Ectodermal cell (in vitro differentiated cells): ENCODE results near the gene NANOS3.

Experiments
- H3K27ac ChIP-seq: 2 replicates; pipeline ENCODE4 v1.7.0; 2013; ENCODE audit warnings: mild to moderate bottlenecking, low read depth, low read length; ENCODE audit not compliant: insufficient read depth, poor library complexity, severe bottlenecking
- H3K27me3 ChIP-seq: 2 replicates; pipeline ENCODE4 v1.7.0; 2013; ENCODE audit warnings: mild to moderate bottlenecking, low read length; ENCODE audit not compliant: insufficient read depth, control insufficient read depth, poor library complexity, severe bottlenecking
- H3K36me3 ChIP-seq: one replicate; pipeline ENCODE4 v1.7.0; 2013; ENCODE audit warnings: low read length; ENCODE audit not compliant: control insufficient read depth, insufficient read depth
- H3K4me1 ChIP-seq: one replicate; pipeline ENCODE4 v1.7.0; 2013; ENCODE audit warnings: low read length; ENCODE audit not compliant: control insufficient read depth, insufficient read depth
- H3K4me3 ChIP-seq: 2 replicates; pipeline ENCODE4 v1.7.0; 2013; ENCODE audit warnings: low read depth, low read length, control low read depth; ENCODE audit not compliant: insufficient read depth
- H3K9me3 ChIP-seq: 2 replicates; pipeline ENCODE4 v1.7.0; 2013; ENCODE audit warnings: mild to moderate bottlenecking, low read length, moderate library complexity; ENCODE audit not compliant: control insufficient read depth
- WGBS, 2 experiments: methylation state at CpG; one replicate each; pipeline ENCODE4 v1.1.7; 2013; ENCODE audit warnings: missing lambda C conversion rate in 2 of 2; 5-methylcytosine and 5-hydroxymethylcytosine counted together

The NANOS3 gene

DNA sequence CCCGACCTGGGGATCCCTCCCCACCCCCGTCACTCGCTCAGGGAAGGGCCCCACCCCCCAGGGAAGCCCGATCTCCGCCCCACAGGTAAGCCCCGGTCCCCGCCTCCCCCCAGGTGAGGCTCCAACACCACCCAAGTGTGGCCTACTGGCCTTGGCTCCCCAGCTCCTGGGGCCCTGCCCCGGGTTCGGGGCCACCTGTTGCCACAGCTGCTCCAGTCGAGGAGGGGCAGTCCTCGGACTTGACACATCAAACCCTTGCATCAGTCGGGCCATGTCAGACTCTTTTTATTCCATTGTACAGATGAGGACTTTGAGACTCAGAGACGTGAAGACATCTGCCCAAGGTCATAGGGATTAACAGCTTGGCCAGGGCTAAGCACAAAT, 29.6 kb downstream of the NANOS3 start:
- WGBS, 2 experiments = 17 to 20% methylated on average over 13 of the region's 13 CpGs
- no peak overlapping the region for H3K27ac ChIP-seq

DNA sequence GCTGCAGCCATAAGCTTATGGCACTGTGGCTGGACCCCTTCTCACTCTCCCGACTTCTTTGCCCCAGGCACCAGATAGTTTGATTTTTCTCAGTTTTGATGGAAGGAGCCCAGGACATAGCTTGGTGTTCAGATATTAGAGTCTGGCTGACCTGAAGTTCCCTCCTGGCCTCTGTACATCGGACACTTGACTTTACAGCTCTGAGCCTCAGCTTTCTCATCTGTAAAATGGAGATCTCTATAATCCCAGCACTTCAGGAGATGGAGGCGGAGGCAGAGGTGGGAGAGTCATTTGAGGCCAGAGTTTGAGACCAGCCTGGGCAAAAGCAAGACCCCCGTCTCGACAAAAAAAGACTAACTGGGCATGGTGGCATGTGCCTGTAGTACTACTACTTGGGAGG, 30.0 kb downstream of the NANOS3 start:
- peak overlapping the region; percentile 72 for H3K4me3 ChIP-seq
- H3K27ac ChIP-seq = no peak overlapping the region
- H3K27me3 ChIP-seq = peaks cover 9% of the 10 kb centered on the region
- 94 to 96% methylated on average over 5 of the region's 5 CpGs for WGBS, 2 experiments
- H3K4me1 ChIP-seq = no peaks in the 10 kb centered on the region
- H3K36me3 ChIP-seq = no peaks in the 10 kb centered on the region
- no peaks in the 10 kb centered on the region for H3K9me3 ChIP-seq

More for the DNA sequence above, 29.6 kb downstream of the NANOS3 start:
- H3K4me1 ChIP-seq = no peaks in the 10 kb centered on the region
- no peaks in the 10 kb centered on the region for H3K9me3 ChIP-seq
- H3K36me3 ChIP-seq = no peaks in the 10 kb centered on the region
- H3K27me3 ChIP-seq = peaks cover 9% of the 10 kb centered on the region
- peak overlapping the region; percentile 72 for H3K4me3 ChIP-seq

DNA sequence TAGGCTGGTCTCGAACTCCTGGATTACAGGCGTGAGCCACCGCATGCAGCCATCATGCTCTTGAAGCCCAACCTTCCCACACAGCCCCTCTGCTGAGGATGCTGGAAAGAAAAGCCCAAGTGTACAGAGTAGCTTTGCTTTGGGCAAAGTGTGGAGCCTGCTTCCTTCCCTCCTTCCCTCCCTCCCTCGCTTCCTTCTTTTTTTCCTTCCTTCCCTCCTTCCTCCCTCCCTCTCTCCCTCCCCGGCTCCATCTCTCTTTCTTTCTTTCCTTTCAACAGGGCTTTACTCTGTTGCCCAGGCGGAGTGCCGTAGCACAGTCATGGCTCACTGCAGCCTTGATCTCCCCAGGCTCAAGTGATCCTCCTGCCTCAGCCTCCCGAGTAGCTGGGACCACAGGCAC, 31.7 kb downstream of the NANOS3 start:
- H3K9me3 ChIP-seq = no peaks in the 10 kb centered on the region
- no peaks in the 10 kb centered on the region for H3K4me1 ChIP-seq
- 88 to 93% methylated on average over 8 of the region's 8 CpGs for WGBS, 2 experiments
- no peak overlapping the region for H3K4me3 ChIP-seq
- peaks cover 9% of the 10 kb centered on the region for H3K27me3 ChIP-seq
- no peak overlapping the region for H3K27ac ChIP-seq
- peaks cover 3% of the 10 kb centered on the region for H3K36me3 ChIP-seq

DNA sequence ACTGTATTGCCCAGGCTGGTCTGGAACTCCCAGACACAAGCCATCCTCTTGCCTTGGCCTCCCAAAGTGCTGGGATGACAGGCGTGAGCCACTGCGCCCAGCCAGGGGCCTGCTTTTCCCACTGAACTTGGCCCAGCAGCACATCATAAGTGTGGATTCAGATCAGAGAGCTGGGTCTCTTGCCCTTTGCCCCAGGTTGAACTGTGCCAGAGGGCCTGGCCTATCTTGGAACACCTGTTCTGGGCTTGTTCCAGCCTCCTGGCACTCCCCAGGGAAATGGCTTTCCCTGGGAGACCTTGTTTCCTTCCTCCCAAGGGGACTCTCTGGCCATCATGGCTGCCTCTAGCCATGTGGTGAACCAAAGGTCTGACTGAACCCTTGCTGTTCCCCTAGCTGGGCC, 32.5 kb downstream of the NANOS3 start:
- peaks cover 3% of the 10 kb centered on the region for H3K36me3 ChIP-seq
- H3K4me1 ChIP-seq = no peaks in the 10 kb centered on the region
- WGBS, 2 experiments = 94 to 96% methylated on average over 2 of the region's 2 CpGs
- H3K4me3 ChIP-seq = no peak overlapping the region
- no peaks in the 10 kb centered on the region for H3K9me3 ChIP-seq
- H3K27ac ChIP-seq = no peak overlapping the region
- peaks cover 9% of the 10 kb centered on the region for H3K27me3 ChIP-seq

DNA sequence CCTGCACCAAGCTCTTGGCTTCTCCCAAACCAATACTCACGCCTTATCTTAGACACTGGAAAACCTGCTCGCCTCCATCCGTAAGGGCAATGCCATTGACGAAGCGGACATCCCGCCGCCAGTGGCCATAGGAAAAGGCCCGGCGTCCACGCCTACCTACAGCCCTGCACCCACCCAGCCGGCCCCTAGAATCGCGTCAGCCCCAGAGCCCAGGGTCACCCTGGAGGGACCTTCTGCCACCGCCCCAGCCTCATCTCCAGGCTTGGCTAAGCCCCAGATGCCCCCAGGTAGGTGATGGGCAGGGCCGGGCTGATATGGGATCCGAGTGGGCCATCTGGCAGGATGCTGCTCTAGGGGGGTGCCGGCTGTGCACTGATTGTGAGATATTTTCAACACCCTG, 36.4 kb downstream of the NANOS3 start:
- no peaks in the 10 kb centered on the region for H3K4me1 ChIP-seq
- peaks cover 18% of the 10 kb centered on the region for H3K36me3 ChIP-seq
- no peak overlapping the region for H3K4me3 ChIP-seq
- no peak overlapping the region for H3K27ac ChIP-seq
- H3K9me3 ChIP-seq = no peaks in the 10 kb centered on the region
- no peaks in the 10 kb centered on the region for H3K27me3 ChIP-seq
- WGBS, 2 experiments = 95% methylated on average over 17 of the region's 17 CpGs

DNA sequence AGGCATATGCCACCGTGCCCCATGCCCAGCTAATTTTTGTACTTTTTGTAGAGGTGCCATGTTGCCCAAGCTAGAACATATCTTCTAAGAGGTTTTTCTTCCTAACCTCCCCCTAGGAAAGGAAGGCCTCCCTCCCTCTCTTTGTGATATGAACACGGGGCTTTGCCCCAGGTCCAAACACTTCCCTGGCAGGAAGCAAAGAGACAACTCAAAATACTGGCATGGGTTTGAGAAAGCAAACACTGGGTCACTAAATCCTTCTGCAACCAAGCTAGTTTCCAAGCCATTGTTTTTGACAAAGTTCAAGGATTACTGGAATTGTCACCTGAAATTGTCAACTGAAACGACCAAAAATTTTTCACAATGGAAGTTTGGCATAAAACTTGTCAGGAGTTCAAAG, 37.8 kb downstream of the NANOS3 start:
- no peaks in the 10 kb centered on the region for H3K27me3 ChIP-seq
- H3K9me3 ChIP-seq = no peaks in the 10 kb centered on the region
- H3K27ac ChIP-seq = no peak overlapping the region
- peaks cover 24% of the 10 kb centered on the region for H3K36me3 ChIP-seq
- WGBS, 2 experiments = 93 to 95% methylated on average over 3 of the region's 3 CpGs
- H3K4me1 ChIP-seq = no peaks in the 10 kb centered on the region
- H3K4me3 ChIP-seq = no peak overlapping the region

DNA sequence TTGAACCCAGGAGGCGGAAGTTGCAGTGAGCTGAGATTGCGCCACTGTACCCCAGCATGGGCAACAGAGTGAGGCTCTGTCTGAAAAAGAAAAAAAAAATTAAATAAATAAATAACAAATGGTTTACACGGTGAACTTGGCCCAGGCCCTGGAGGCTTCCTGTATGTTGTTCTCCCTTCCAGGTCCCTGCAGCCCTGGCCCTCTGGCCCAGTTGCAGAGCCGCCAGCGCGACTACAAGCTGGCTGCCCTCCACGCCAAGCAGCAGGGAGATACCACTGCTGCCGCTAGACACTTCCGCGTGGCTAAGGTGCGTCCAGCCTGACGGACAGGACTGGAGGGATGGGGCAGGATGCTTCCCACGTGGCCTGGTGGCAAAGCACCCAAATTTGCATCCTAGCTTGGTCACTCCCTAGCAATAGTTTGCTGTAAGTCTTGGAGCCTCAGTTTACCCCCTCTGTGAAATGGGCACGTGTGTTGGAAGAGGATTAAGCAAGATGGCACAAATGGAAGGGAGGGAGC, 41.0 kb downstream of the NANOS3 start:
- no peaks in the 10 kb centered on the region for H3K27me3 ChIP-seq
- H3K36me3 ChIP-seq = peaks cover 44% of the 10 kb centered on the region
- H3K27ac ChIP-seq = no peak overlapping the region
- no peak overlapping the region for H3K4me3 ChIP-seq
- no peaks in the 10 kb centered on the region for H3K4me1 ChIP-seq
- peaks cover 5% of the 10 kb centered on the region for H3K9me3 ChIP-seq
- WGBS, 2 experiments = 94 to 96% methylated on average over 14 of the region's 14 CpGs

DNA sequence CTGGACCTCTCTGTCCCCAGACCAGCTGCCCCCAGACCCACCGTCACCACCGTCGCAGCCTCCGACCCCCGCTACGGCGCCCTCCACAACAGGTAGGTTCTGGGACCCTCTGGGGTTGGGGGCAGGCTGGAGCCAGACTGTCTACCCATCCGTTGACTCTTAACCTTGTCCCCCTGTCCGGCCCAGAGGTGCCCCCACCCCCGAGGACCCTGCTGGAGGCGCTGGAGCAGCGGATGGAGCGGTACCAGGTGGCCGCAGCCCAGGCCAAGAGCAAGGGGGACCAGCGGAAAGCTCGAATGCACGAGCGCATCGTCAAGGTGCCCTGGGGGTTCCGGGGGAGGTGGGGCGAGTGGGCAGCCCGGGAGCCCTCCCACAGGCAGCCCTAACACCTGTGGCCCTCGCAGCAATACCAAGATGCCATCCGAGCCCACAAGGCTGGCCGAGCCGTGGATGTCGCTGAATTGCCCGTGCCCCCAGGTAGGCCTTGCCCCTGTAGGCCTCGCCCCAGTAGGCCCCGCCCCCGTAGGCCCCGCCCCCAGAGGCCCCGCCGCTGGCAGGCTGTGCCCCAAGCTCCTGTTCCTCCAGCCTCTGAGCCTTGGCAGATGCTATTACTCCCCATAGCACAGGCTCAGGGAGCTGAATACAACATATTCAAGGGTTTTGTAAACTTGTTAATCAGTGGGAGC, 41.9 kb downstream of the NANOS3 start:
- no peaks in the 10 kb centered on the region for H3K27me3 ChIP-seq
- 90 to 91% methylated on average over 34 of the region's 34 CpGs for WGBS, 2 experiments
- peaks cover 41% of the 10 kb centered on the region for H3K36me3 ChIP-seq
- no peaks in the 10 kb centered on the region for H3K4me1 ChIP-seq
- H3K27ac ChIP-seq = no peak overlapping the region
- peaks cover 5% of the 10 kb centered on the region for H3K9me3 ChIP-seq
- H3K4me3 ChIP-seq = no peak overlapping the region

DNA sequence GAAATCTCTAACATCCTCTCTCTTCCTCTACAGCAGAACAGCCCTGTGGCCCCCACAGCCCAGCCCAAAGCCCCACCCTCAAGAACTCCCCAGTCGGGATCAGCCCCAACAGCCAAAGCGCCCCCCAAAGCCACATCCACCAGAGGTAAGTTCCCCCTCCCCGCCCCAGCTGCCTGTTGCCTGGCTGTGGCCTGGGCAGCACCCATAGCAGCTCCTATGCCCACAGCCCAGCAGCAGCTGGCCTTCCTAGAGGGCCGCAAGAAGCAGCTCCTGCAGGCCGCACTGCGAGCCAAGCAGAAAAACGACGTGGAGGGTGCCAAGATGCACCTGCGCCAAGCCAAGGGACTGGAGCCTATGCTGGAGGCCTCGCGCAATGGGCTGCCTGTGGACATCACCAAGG, 43.6 kb downstream of the NANOS3 start:
- H3K4me1 ChIP-seq = no peaks in the 10 kb centered on the region
- WGBS, 2 experiments = 96 to 98% methylated on average over 11 of the region's 11 CpGs
- peaks cover 32% of the 10 kb centered on the region for H3K36me3 ChIP-seq
- H3K4me3 ChIP-seq = no peak overlapping the region
- peaks cover 5% of the 10 kb centered on the region for H3K9me3 ChIP-seq
- no peaks in the 10 kb centered on the region for H3K27me3 ChIP-seq
- no peak overlapping the region for H3K27ac ChIP-seq

DNA sequence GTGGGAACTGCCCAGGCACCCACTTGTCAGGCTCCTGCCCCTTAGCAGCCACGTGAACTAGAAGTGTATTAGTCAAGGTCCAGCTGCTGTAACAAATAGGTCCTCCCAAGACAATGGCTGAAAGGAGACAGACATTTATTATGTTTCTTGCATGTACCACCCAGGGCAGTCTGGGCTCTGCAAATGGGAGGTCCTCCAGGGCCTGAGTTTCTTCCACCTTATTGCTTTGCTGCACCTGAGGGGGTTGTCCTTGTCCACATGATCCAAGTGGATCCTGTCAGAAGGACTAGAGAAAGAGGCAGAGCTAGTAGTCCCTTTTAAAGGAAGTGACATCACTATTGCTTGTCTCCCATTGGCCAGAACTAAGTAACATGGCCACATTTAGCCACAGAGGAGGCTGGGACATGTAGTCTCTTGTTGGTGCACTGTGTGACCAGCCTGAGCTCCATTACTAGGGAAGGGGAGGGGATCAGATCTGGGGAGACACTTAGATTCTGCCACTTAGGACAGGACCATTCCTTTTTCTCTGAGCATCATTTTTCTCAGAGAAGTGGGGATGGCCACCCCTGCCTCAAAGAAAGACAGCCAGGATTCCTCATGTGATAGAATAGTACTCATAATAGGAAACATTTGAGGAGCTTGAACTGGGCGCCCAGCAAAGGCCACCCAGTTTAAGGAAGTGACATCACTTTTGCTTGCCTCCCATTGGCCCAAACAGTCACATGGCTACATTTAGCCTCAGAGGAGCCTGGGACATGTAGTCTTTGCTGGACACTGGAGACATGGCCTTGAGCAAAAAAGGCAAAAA, 44.2 kb downstream of the NANOS3 start:
- WGBS, 2 experiments = 94 to 95% methylated on average over 2 of the region's 2 CpGs
- Histone ChIP-seq H3K4me1 (no peaks in the 10 kb centered on the region), H3K27me3 (no peaks in the 10 kb centered on the region), H3K4me3 (no peak overlapping the region), H3K36me3 (peaks cover 26% of the 10 kb centered on the region), H3K9me3 (peaks cover 5% of the 10 kb centered on the region), H3K27ac (no peak overlapping the region)
